Stomach (tissue), 4 donors: ENCODE measurements around the gene MTA3.

Experiments used
- CTCF ChIP-seq, 7 experiments: fragments of 450-650 bp in 4 of 7; fragments of 200-600 bp in 3 of 7; sonication (generic) in 3 of 7; IDR thresholded peaks; one replicate each; pipeline ENCODE4 v1.5.1; 2016 to 2019; ENCODE audit warnings: antibody characterized with exemption in 7 of 7, control low read depth in 2 of 7, mild to moderate bottlenecking in 1 of 7
- EP300 ChIP-seq: sonication (generic); formaldehyde crosslinking; IDR thresholded peaks from one replicate; pipeline ENCODE4 v1.6.1; 2017; ENCODE audit warnings: antibody characterized with exemption
- POLR2A ChIP-seq, 4 donors: fragments of 450-650 bp; IDR thresholded peaks; one replicate each; pipeline ENCODE4 v1.6.1; 2016; ENCODE audit warnings: antibody characterized with exemption in 4 of 4, control low read depth in 2 of 4, mild to moderate bottlenecking in 1 of 4, moderate library complexity in 1 of 4
- POLR2AphosphoS5 ChIP-seq, 3 donors: sonication (generic); formaldehyde crosslinking; IDR thresholded peaks; one replicate each; pipeline ENCODE4 v1.6.1; 2016; ENCODE audit warnings: antibody characterized with exemption in 3 of 3

- TF ChIP-seq POLR2A (IDR thresholded peaks at IDR 0.05) (no peak), CTCF (IDR thresholded peaks at IDR 0.05) (no peak), POLR2AphosphoS5 (IDR thresholded peaks at IDR 0.05) (no peak), EP300 (no peak)
Observed at GRCh38 chr2:42567806-42568400, 529 bp upstream of the MTA3 start.
